HG03066 (cell line): ENCODE results near the gene ZBTB47.

Experiments used
- ATAC-seq: cut with Tn5 transposase; IDR thresholded peaks from one replicate; pipeline ENCODE4 v1.9.1; 2021; ENCODE audit warnings: low read depth; ENCODE audit not compliant: unreplicated experiment

Gene ZBTB47

DNA sequence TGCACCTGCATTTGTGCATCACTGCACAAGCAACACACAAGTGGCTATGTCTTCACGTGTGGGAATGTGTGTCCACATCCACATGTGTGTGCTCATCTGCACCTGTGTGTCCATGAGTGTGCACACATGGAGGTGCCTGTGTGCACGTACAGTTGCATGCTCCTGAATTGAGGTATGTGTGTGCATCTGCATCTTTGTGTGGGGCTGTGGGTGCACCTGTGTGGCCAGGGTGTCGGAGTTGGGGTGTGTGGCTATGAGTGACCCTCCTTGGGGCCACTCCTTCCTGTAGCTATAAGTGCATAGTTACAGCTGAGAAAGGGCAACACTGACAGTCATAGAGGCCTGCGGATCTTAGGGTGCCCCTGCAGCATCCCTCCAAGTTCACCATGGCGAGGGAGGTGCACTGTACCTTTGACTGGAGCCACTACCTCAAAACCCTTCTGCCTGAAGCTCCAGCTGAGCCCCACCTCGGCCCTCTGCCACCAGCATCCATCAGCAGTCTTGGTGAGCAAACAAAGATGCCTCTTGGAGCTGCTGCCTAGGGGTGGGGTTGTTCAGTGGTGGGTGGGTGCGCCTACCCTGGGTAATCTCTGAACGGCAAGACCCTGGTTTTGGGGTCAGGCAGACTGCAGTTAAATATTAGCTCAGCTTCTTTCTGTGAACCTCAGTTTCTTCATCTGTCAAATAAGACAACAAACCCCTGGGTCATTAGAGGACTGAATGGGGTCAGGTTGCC is 54.3 kb downstream of the ZBTB47 start:
- no peak for ATAC-seq

DNA sequence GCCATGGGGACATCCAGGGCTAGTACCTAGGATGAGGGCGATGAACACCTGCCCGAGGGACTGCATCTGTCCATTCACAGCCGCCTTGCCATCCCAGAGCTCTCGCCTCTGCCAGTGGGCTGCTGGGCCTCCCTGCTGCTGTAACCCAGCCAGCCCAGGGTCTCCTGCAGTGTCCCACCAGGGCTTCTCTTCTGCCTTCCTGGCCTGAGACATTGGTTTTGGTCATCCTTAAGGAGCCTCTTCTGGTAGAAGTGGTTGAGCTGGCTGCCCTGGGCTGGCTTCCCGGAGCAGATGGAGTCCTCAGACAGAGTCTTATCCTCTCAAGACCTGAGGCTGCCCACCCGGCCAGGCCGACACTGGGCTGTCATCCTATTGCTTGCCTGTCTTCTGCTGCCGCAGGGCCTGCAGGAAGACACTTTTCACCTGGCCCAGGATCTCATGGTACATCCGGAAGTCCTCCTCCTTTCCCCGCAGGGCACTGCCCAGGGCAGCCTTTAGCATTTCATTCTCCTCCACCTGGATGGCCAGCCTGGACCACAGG is 55.2 kb downstream of the ZBTB47 start:
- ATAC-seq = no peak

DNA sequence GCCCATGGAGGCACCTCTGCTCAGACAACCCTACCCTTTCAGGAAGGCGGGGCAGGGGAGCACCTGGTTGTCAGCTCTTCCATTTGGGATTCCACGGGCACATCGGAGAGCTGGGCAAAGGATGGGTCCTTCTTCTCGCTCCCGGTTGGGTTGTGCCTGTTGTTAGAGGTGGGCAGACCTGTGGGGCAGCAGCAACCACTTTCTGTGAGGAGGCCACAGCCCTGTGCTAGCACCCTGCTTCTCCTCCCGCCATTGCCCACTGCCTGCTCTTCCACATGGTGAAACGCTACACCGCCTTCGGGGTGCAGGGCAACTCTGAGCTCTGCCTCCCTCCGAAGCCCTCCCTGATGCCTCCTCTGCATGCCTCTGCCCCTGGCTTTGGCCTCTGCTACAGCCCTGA is 56.1 kb downstream of the ZBTB47 start:
- no peak for ATAC-seq

DNA sequence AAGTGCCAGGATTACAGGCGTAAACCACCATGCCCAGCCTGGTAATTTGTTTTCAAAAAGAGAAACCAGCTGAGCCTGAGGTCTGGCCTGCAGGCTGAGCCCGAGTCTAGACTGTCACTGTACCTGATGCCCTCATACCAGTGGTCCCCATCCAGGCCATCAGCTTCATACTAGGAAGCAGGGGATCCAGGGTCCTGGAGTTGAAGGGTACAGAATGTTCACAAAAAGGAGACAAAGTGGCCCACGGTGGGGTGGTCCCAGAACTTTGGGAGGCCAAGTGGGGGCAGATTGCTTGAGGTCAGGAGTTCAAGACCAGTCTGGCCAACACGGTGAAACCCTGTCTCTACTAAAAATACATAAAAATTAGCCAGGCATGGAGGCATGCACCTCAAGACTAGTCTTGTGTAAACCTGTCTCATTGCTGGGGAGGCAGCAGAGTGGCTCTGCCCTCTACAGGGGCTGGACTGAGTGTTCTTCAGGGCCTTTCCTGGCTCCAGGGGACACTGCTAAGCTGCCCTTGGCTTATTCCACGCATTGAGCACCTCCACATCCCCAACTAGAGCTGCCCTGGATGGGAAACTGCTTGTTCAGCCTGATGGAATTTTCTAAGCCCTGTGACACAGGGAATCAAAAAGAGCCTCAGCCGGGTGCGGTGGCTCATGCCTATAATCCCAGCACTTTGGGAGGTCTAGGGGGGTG is 57.0 kb downstream of the ZBTB47 start:
- no peak for ATAC-seq

DNA sequence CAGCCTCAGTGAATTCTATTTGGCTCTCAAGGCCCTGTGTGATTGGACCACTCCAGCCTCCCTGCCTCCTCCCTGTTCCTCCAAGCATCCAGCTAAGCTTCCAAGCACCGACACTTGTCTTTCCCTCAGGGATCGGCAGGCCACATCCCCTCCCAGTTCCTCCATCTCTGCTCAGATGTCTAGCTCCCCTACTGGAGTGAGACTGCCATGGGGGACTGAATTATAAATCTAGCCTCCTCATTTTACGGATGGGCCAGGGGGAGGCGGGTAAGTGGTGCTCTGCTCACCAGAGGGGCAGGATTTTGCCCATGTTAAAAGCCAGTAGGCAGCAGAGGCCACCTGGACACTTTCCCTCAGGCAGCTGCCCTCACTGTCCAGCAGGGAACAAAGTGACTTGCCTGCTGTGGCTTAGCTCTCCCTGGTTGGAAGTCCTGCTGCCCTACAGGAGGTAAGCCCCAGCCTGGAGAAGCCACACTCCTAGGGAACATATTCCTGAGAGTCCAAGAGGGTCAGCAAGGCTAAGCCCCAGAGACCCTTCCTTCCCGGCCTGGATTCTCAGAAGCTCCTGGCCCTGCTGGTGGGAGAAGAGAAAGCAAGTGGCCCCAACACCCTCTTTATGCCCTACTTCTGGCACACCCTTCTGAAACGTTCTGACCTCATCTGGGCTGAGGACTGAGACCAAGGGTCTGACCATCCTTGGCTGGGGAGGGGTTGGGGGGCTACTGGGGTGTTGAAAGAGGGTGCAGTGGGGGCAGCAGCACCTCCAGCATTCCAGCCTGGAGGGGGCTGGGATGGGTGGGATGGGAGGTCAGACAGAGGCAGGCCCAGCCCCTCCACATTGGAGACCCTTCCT is 58.2 kb downstream of the ZBTB47 start:
- no peak for ATAC-seq

DNA sequence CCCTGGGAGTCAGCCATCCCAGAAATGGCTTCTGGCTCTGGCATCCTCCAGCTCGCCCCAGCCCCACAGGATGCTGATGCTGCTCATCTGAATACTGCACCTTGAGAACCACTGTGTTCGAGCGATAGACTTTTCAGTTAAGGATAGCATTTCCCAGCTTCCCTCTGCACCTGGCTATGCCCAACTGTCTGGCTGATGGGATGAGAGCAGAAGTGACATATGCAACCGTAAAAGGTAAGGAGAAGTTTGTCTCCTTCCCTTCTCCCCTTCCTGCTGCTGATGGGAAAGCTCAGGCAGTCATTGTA is 58.8 kb downstream of the ZBTB47 start:
- no peak for ATAC-seq

DNA sequence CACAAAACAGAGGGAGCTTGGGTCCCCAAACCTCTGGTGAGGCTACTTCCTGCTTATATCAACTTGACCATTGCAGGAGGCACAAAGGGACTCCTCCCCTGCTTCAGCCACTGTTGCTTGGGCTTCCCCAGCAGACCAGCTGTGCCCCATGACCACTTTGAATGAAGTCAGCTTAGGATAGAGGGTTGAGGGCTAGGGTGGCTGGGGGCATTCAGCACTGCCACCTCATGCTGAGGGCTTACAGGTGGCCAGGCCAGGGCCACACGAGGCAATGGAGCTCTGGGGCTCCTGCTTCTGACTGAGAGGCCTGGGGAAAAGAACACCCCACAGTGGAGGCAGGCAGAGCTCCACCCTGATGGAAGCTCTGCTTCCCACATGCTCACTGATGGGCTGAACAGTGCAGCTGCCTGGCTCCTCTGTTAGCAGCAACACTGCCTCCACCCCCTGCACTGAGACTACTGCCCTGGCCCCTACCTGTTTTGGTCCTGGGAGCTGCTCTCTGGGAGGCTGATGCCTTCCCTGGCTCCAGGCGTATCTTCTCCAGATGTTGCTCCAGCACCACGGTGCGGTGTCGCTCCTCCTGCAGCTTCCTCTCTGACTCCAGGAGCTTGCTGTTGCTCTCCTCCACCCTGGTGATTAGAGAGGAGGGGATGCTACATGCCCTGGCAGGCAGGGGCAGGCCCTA is 59.3 kb downstream of the ZBTB47 start:
- ATAC-seq = no peak

DNA sequence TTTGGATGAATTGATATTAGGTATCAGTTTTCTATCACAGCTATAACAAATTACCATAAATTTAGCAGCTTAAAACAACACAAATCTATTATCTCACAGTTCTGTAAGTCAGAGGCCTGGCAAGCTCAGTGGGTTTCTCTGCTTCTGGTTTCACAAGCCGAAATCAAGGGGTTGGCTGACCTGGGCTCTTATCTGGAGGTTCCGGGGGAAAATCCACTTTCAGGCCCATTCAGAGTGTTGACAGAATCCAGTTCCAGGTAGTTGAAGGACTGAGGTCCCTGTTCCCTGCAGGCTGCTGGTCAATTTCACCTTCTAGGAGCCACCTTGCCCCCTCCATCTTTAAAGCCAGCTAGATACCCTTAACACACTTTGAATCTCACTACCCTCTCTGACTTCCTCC is 60.2 kb downstream of the ZBTB47 start:
- ATAC-seq = no peak

DNA sequence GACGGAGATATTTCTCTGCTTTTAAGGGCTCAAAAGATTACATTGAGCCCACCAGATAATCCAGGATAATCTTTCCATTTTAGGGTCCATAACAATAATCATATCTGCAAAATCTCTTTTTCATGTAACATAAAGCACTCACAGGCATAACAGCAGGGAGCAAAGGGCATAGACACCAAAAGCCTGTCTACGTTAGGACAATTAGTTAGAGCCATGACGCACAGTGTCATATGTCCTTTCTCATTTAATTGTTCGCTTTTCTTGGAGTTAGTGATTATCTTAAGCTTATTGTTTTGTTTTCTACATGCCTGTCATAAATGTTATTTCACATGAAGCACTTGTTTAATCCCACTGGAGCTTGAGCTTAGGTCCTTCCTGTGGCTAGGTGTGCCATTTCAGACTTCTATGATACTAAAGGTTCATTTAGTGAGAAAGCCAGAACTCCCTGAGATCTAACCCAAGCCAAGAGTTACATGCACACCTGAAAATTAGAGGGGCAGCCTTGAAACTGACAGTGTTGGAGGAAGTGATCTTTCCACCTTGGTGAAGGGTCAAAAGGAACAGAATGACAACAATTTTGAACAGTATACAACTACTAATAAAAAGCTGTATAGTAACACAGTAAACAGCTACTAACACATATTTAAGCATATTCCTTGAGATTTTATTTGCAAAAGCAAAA is 60.8 kb downstream of the ZBTB47 start:
- no peak for ATAC-seq
